HG03066 (cell line): ENCODE data around the gene EML5.
A peak's percentile ranks its signal among the peaks of the same experiment; 100 is the strongest.

ENCODE experiments used
- ATAC-seq: cut with Tn5 transposase; IDR thresholded peaks from one replicate; pipeline ENCODE4 v1.9.1; 2021; ENCODE audit warnings: low read depth; ENCODE audit not compliant: unreplicated experiment

EML5 gene

GRCh38 chr14:88733121-88733520, 59.6 kb downstream of the EML5 start:
- ATAC-seq, result no peak

- no peak for ATAC-seq
Observed at GRCh38 chr14:88729159-88729558, 63.6 kb downstream of the EML5 start.

- ATAC-seq, result no peak
Observed at GRCh38 chr14:88727057-88727456, 65.7 kb downstream of the EML5 start.

- no peak for ATAC-seq
Observed at GRCh38 chr14:88710709-88711108, 82.0 kb downstream of the EML5 start.

GRCh38 chr14:88707088-88707487, 85.7 kb downstream of the EML5 start:
- ATAC-seq, result no peak

- ATAC-seq, result no peak
Observed at GRCh38 chr14:88706425-88706824, 86.3 kb downstream of the EML5 start.

- no peak for ATAC-seq
Observed at GRCh38 chr14:88698651-88699050, 94.1 kb downstream of the EML5 start.

- ATAC-seq, result no peak
Observed at GRCh38 chr14:88695870-88696269, 96.9 kb downstream of the EML5 start.

- ATAC-seq, result no peak
Observed at GRCh38 chr14:88688386-88688785, 104.4 kb downstream of the EML5 start.

- ATAC-seq, result no peak
Observed at GRCh38 chr14:88683119-88683518, 109.6 kb downstream of the EML5 start.

- ATAC-seq, result no peak
Observed at GRCh38 chr14:88682495-88683114, 110.1 kb downstream of the EML5 start.

GRCh38 chr14:88681755-88682494, 110.8 kb downstream of the EML5 start:
- ATAC-seq, result no peak

- ATAC-seq, result no peak
Observed at GRCh38 chr14:88669346-88669745, 123.4 kb downstream of the EML5 start.

- ATAC-seq, result peak; percentile 62
Observed at GRCh38 chr14:88668448-88669116, 124.2 kb downstream of the EML5 start.

GRCh38 chr14:88667555-88668273, 125.0 kb downstream of the EML5 start:
- ATAC-seq, result peak; percentile 81

GRCh38 chr14:88660056-88660455, 132.7 kb downstream of the EML5 start:
- ATAC-seq, result no peak

- no peak for ATAC-seq
Observed at GRCh38 chr14:88639221-88639620, 153.5 kb downstream of the EML5 start.

- ATAC-seq, result no peak
Observed at GRCh38 chr14:88632512-88632911, 160.2 kb downstream of the EML5 start.

- no peak for ATAC-seq
Observed at GRCh38 chr14:88631091-88631490, 161.7 kb downstream of the EML5 start.

- ATAC-seq, result no peak
Observed at GRCh38 chr14:88630565-88630964, 162.2 kb downstream of the EML5 start.

- no peak for ATAC-seq
Observed at GRCh38 chr14:88628462-88628861, 164.3 kb downstream of the EML5 start.
